Stomach (tissue), 9 donors: Measurements from ENCODE around the gene PARL. TPM values are rescaled to one million over a fixed set of nuclear protein-coding genes. Genes with fewer than 3 reads are reported as not detected.

Experiments
- DNase-seq, 2 donors: peaks; one replicate each; pipeline versions ENCODE4 v3.0.0 to v3.0.0-alpha.2; 2013 to 2019
- H3K27ac ChIP-seq, 5 donors: fragments of 200-600 bp in 4 of 5; sonication (generic) in 4 of 5; one replicate each; pipeline ENCODE4 v1.5.1; 2013 to 2019; ENCODE audit warnings: mild to moderate bottlenecking in 1 of 5, moderate library complexity in 1 of 5
- H3K27me3 ChIP-seq, 3 donors: fragments of 200-600 bp; sonication (generic); one replicate each; pipeline ENCODE4 v1.5.1; 2017 to 2019; ENCODE audit warnings: mixed run types in 1 of 3
- H3K36me3 ChIP-seq, 4 donors: fragments of 200-600 bp; sonication (generic); 1 replicate in 3 of 4; 2 replicates in 1 of 4; pipeline ENCODE4 v1.5.1; 2016 to 2019
- H3K4me1 ChIP-seq, 4 donors: fragments of 200-600 bp; sonication (generic); one replicate each; pipeline ENCODE4 v1.5.1; 2016 to 2019
- H3K4me3 ChIP-seq, 4 donors: fragments of 200-600 bp; sonication (generic) in 3 of 4; one replicate each; pipeline ENCODE4 v1.5.1; 2016 to 2019; ENCODE audit warnings: mild to moderate bottlenecking in 1 of 4
- H3K9me3 ChIP-seq, 4 donors: fragments of 200-600 bp; sonication (generic); one replicate each; pipeline ENCODE4 v1.5.1; 2016 to 2019
- CTCF ChIP-seq, 7 experiments: fragments of 450-650 bp in 4 of 7; fragments of 200-600 bp in 3 of 7; sonication (generic) in 3 of 7; IDR thresholded peaks; one replicate each; pipeline ENCODE4 v1.5.1; 2016 to 2019; ENCODE audit warnings: antibody characterized with exemption in 7 of 7, control low read depth in 2 of 7, mild to moderate bottlenecking in 1 of 7
- EP300 ChIP-seq: sonication (generic); formaldehyde crosslinking; IDR thresholded peaks from one replicate; pipeline ENCODE4 v1.6.1; 2017; ENCODE audit warnings: antibody characterized with exemption
- POLR2A ChIP-seq, 4 donors: fragments of 450-650 bp; IDR thresholded peaks; one replicate each; pipeline ENCODE4 v1.6.1; 2016; ENCODE audit warnings: antibody characterized with exemption in 4 of 4, control low read depth in 2 of 4, mild to moderate bottlenecking in 1 of 4, moderate library complexity in 1 of 4
- POLR2AphosphoS5 ChIP-seq, 3 donors: sonication (generic); formaldehyde crosslinking; IDR thresholded peaks; one replicate each; pipeline ENCODE4 v1.6.1; 2016; ENCODE audit warnings: antibody characterized with exemption in 3 of 3
- whole genome bisulfite sequencing, 5 donors: extraction: QIAGEN DNeasy Blood & Tissue Kit in 3 of 5; methylation state at CpG; one replicate each; pipeline versions ENCODE4 v1.1.5 to v1.1.7; 2013 to 2018; 5-methylcytosine and 5-hydroxymethylcytosine counted together
- intact Hi-C: fragments of 100-400 bp; cut with DNase I; formaldehyde crosslinking; loops from one replicate; pipeline ENCODE4 v1.15.1; 2023; ENCODE audit warnings: low total_unique reads
- polyA plus RNA-seq, 3 donors: library from polyadenylated mRNA; stranded (reverse); fragments of 200-250 nt; gene quantifications; one replicate each; pipeline ENCODE4 v1.2.3, GENCODE V29; 2013
- total RNA-seq, 5 donors: library from RNA; depleted of rRNA; stranded (reverse); fragments of >200 nt; gene quantifications; one replicate each; pipeline versions ENCODE4 v1.1.0 to v1.2.3, GENCODE V29; 2014 to 2016
- donor health status: healthy with polysubstance abuse.
- donor health status: Bipolar disorder and iron deficiency.
- donor health status: healthy.

The PARL gene
- total and polyA plus RNA-seq, 8 donors, result 54.3 to 116 (median 85.0) TPM

DNA sequence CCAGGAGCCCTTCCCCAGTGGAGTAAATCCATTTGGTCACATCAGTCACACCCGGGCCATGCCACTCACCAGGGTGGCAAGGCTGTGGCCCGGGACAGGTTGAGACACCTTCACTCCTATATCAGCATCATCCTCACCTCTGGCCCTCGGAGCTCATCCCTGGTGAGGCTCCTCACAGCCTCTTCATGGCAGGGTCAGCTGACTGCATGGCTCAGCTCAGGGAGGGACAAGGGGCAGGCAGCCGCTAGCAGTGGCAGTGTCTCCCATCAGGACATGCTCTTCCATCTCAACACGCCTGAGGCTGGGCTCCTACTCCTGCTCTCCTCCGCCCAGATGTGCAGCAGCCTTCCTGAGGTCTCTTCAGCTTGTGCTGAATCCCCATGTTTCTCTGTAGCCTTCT lies 26.4 kb upstream of the PARL start:
- no peak for DNase-seq
- intact Hi-C loops, result no loop called here
- Histone ChIP-seq H3K27ac (peak overlapping the region in 1 of 5 donors; percentile 33), H3K27me3 (peaks cover 0 to 6% (median 0%) of the 10 kb centered on the region in 3 donors), H3K4me1 (peaks cover 0 to 4% (median 0%) of the 10 kb centered on the region in 4 donors), H3K4me3 (no peak overlapping the region), H3K36me3 (no peaks in the 10 kb centered on the region), H3K9me3 (no peaks in the 10 kb centered on the region)
- TF ChIP-seq POLR2A (IDR thresholded peaks at IDR 0.05), result no peak
- TF ChIP-seq POLR2AphosphoS5 (IDR thresholded peaks at IDR 0.05), result no peak
- TF ChIP-seq EP300, result no peak
- TF ChIP-seq CTCF (IDR thresholded peaks at IDR 0.05), result no peak
- 76 to 96% (median 86%) methylated on average over 5 to 6 of the region's 6 CpGs for WGBS, 5 donors

DNA sequence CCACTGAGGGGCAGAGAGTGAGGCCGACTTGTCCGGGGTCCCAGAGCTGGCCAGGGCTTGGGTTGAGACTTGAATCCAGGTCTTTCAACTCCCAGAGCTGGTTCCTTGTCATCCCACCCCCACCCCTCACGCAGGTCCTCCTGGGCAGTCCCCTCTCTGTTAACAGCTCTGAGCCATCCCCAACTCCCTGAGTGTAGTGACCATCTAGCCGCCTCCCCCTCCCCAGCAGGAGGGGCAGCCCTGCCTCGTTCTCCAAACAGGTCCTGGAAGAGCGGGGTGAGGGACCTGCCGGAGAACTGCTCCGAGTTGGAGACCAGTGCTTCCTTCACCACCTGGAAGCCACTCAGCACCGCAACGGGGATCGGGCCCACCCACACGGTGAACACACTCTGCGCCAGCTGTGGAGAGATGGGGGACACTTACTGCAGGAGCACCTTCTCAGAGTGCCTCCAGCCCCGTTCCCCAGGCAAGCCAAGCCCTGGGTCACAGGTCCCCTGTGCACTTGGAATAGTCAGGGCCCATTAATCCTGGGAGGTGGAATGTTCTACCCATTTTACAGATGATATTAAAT lies 24.4 kb upstream of the PARL start:
- TF ChIP-seq EP300 (no peak), POLR2AphosphoS5 (IDR thresholded peaks at IDR 0.05) (no peak), CTCF (IDR thresholded peaks at IDR 0.05) (no peak), POLR2A (IDR thresholded peaks at IDR 0.05) (no peak)
- intact Hi-C loops, result loop anchor here (5.0 kb wide), 1 partner anchor 103 kb away; no protein-coding TSS in a partner anchor
- H3K4me1 ChIP-seq, result peaks cover 0 to 4% (median 0%) of the 10 kb centered on the region in 4 donors
- 73 to 88% (median 85%) methylated on average over 9 to 14 of the region's 14 CpGs for WGBS, 5 donors
- H3K36me3 ChIP-seq, result no peaks in the 10 kb centered on the region
- peaks cover 0 to 6% (median 0%) of the 10 kb centered on the region in 3 donors for H3K27me3 ChIP-seq
- no peak for DNase-seq
- no peaks in the 10 kb centered on the region for H3K9me3 ChIP-seq
- no peak overlapping the region for H3K4me3 ChIP-seq
- H3K27ac ChIP-seq, result no peak overlapping the region

DNA sequence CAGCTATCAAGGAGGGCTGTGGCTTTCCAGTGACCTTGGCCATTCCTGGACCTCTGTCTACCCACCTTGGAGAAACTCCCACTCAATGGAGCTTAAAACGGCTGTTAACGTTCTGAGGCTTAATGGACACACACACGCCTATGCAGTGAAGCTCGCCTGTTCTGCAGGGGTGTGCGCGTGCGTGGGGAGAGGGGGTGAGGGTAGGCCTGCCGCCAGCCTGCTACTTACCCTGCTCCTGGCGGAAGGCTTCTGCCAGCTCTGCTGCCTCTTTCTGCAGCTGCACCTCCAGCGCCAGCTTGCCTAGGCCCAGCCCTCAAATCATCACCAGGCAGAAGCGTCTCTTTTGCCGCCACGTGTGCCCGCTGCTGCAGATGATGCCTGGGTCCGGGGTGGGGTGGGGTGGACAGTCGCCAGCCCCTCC lies 23.2 kb upstream of the PARL start:
- 80 to 89% (median 88%) methylated on average over 16 of the region's 16 CpGs for WGBS, 5 donors
- no peak overlapping the region for H3K4me3 ChIP-seq
- no peaks in the 10 kb centered on the region for H3K36me3 ChIP-seq
- TF ChIP-seq POLR2AphosphoS5 (IDR thresholded peaks at IDR 0.05) (no peak), POLR2A (IDR thresholded peaks at IDR 0.05) (no peak), CTCF (IDR thresholded peaks at IDR 0.05) (no peak), EP300 (no peak)
- H3K27ac ChIP-seq, result no peak overlapping the region
- H3K4me1 ChIP-seq, result peaks cover 0 to 3% (median 0%) of the 10 kb centered on the region in 4 donors
- intact Hi-C loops, result loop anchor here (5.0 kb wide), 1 partner anchor 104 kb away; no protein-coding TSS in a partner anchor
- H3K9me3 ChIP-seq, result no peaks in the 10 kb centered on the region
- H3K27me3 ChIP-seq, result peaks cover 0 to 6% (median 0%) of the 10 kb centered on the region in 3 donors
- no peak for DNase-seq

- 66 to 78% (median 71%) methylated on average over 6 of the region's 6 CpGs for WGBS, 5 donors
- no peak for DNase-seq
- no peak for TF ChIP-seq EP300
- TF ChIP-seq POLR2A (IDR thresholded peaks at IDR 0.05), result no peak
- no peak for TF ChIP-seq CTCF (IDR thresholded peaks at IDR 0.05)
- no peak for TF ChIP-seq POLR2AphosphoS5 (IDR thresholded peaks at IDR 0.05)
- Histone ChIP-seq H3K27ac (no peak overlapping the region), H3K27me3 (peaks cover 0 to 6% (median 0%) of the 10 kb centered on the region in 3 donors), H3K36me3 (no peaks in the 10 kb centered on the region), H3K9me3 (no peaks in the 10 kb centered on the region), H3K4me1 (no peaks in the 10 kb centered on the region), H3K4me3 (no peak overlapping the region)
- intact Hi-C loops, result loop anchor here (5.0 kb wide), 1 partner anchor 105 kb away; no protein-coding TSS in a partner anchor
These were observed 22.5 kb upstream of the PARL start for GRCh38 chr3:183907176-183907575.
